ENCODE measurements around the gene SLC6A15. TPM values are rescaled to one million over a fixed set of nuclear protein-coding genes. Genes with fewer than 3 reads are reported as not detected.
A peak's percentile ranks its signal among the peaks of the same experiment; 100 is the strongest.

SLC6A15 gene
- total RNA-seq = under 1 TPM in 1 of 2 donors, not detected in 1; 0.56 TPM
- long read RNA-seq = 0 reads

DNA sequence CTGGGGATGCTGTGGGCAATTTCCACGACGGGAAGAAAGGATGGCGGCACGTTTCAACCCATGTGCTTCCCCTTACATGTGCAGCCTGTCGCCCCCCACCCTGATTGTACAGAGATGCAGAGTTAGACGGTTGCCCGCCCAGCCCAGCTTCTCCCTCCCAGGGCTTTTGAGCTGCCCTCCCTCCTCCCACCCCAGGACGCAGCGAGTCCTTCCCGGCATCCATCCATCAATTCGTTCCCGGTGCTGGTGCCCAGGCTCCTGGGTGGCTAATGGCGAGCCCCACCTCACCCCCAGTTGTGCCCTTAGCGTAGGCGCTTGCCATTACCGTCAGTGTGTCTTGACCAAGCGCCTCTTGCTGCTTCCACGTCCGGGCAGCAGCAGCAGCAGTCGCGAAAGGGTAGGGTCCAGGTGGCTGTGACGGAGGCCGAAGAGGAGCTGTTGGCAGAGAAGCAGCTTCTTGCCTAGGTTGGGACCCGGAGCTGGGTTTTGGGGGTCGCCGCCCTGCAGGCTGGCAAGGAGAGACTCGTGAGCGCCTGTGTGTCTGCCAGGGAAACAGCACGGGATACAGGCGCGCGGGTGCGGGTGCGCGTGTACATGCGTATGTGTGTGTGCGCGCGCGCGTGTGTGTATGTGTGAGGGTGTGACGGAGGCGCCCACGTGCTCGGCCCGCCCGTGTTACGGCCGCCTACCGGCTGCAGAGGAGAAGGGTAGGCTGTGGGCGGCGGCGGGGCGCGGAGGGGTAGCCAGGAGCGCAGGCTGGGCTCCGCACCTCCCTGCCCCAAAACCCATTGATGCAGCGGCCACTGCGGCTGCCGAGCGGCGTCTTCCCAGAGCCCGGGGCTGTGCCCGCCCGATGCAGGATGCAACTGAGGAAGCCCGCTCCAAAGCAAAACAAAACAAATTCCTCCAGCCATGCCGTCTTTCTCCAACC, at the start of gene SLC6A15:
TSS of gene SLC6A15 (minus strand) at position 602 of the 931 bp plus-strand sequence. CDS start 20,679 bp downstream, outside the sequence.
- DNase-seq = no peak
- intact Hi-C loops (cut with DNase I) = no loop called here
- ATAC-seq = peak; percentile 38 to 57

DNA sequence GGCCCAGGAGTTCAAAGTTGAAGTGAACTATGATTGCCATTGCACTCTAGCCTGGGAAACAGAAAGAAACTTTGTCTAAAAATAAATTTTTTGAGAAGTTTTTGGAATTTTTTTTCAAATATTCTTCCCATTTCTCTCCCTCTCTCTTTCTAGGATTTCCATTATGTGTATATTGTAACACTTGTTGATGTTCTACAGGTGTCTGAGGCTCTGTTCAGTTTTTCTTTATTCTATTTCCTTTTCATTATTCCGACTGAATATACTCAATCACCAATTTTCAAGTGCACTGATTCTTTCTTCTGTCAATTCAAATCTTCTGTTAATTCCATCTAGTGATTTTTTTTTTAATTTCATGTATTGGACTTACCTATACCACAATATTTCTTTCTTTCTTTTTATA, 48.3 kb upstream of the SLC6A15 start:
- ATAC-seq = no peak

DNA sequence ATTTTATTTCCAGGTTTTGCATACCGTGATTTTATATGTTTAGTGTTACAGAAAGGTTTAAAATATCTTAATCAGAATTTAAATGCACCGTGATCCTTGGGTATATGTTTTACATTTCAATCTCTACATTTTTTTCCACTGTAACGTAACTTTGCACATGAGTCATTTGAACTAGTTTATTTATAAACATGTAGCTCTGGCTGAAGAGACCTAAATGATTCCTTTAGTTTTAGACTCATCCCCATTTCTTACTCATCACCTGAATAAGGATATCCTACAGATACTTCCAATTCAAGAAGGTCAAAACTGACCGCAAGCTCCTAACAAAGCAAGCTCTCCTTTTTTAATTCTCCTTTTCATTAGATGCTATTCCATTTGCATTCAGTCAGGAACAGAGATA, 42.7 kb upstream of the SLC6A15 start:
- no peak for ATAC-seq
- no peak for DNase-seq
- intact Hi-C loops (cut with DNase I) = no loop called here

More for the DNA sequence above, 48.3 kb upstream of the SLC6A15 start:
- DNase-seq = no peak
- intact Hi-C loops (cut with DNase I) = no loop called here

DNA sequence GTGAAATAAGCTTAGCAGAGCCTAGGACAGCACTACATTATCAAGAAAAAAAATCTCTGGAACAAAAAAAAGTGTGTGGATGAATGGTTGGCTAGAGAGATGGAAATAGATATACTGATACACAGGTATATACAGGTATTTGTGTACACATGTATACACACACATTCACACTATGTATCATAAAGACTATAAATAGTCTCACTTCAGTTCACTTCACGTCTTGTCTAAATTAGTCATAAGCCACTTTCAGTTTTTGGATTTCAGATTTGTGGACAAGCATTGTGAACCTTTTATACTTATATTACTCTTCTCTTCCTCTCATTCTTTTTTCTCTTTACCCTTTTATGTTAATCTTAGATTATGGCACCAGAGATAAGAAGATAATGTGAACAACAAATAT, 41.8 kb upstream of the SLC6A15 start:
- intact Hi-C loops (cut with DNase I) = no loop called here
- ATAC-seq (no peak), DNase-seq (no peak)

DNA sequence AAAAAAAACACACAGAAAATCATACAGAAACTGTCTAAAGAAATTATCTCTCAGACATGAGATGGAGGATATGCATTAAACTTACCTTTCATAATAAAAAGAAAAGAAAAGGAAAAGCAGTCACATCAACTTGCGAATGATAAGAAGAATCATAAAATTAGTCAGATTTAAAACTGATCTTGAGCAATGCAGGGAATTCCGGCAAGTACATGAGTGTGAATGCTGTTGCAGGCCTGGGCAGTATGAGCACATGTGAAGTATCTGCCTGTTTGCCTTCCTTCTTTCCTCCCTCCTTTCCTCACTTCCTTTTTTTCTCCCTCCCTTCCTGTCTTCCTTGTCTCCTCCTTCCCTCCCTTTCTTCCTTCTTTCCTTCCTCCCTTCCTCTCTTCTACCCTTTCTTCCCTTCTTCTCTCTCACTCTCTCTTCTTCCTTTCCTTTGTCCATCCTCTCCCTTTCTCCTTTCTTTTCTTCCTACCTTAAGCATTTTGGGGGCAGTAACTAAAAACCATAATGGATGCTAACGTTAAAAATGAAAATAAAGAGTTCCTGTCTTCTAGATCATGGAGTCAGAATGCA, 38.5 kb upstream of the SLC6A15 start:
- DNase-seq (no peak), ATAC-seq (no peak)
- intact Hi-C loops (cut with DNase I) = no loop called here

DNA sequence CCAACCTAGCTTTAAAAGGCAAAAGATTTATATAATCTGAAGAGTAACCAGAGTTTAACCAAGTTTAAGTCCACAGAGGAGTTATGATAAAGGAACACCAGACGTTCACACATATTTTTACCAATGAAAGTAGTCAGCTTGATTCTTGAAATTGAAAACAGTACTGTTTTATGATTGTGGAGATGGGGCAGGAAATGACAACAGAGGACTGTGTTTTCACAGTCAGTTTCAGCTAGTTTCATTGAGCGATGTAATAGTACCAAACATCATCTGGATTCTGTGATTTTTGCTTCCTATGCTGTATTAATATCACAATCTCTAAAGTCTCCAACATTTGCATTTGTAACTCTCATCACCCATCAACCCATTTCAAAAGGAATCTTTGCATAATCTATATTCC, 34.2 kb upstream of the SLC6A15 start:
- DNase-seq (no peak), ATAC-seq (no peak)
- intact Hi-C loops (cut with DNase I) = no loop called here

DNA sequence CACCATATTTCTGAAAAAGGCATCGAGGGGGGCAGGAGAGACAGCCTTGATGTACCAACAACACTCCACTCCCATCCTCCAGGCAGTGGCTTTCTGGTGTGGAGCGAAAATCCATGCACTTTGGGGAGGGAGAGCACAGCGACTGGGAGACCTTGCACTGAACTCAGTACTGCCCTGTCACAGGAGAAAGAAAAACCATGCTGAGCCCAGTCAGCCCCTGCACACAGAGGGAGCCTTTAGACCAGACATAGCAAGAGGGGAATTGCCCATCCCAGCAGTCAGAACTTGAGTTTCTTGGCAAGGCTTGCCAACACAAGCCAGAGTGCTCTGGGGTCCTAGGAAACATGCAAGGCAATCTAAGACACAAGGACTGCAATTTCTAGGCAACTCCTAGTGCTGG, 24.8 kb upstream of the SLC6A15 start:
- intact Hi-C loops (cut with DNase I) = no loop called here
- ATAC-seq (no peak), DNase-seq (no peak)

DNA sequence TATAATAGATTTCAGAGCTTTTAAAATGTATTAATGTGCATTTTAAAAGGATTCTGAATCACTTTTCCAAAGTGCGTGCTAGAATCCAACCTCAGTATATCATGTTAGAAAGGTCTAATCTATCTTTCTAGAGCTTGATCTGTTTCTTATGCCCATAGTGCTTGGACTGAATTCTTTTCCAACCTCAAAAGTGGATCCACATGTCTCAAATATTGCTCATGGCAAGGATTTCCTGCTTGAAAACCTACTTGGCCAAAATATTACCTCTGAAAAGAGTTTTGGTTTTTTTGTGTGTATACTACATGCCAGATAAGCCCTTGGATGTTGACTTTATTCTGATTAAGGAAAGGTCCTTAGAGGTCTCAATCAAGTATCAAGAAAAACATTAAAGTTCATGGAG, 16.9 kb upstream of the SLC6A15 start:
- intact Hi-C loops (cut with DNase I) = no loop called here
- ATAC-seq (no peak), DNase-seq (no peak)

DNA sequence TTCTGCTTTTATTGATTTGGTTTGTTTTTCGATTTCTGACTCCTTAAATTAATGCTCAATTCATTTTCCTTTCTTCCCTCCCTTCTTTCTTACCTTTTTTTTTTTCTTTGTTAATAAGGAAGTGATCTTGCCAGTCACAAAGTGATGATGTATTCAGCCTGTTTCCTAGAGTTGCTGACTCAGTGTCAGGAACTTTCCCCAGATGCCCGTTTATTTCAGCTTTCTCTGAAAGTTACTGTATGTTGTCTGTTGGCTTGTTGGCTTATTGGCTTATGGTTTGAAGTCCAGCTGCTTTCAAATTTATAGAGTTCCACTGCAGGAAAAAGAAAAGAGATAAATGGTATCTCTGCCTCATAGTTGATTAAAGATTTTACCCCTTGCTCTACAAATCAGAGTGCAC, 12.4 kb upstream of the SLC6A15 start:
- intact Hi-C loops (cut with DNase I) = no loop called here
- ATAC-seq (no peak), DNase-seq (no peak)

DNA sequence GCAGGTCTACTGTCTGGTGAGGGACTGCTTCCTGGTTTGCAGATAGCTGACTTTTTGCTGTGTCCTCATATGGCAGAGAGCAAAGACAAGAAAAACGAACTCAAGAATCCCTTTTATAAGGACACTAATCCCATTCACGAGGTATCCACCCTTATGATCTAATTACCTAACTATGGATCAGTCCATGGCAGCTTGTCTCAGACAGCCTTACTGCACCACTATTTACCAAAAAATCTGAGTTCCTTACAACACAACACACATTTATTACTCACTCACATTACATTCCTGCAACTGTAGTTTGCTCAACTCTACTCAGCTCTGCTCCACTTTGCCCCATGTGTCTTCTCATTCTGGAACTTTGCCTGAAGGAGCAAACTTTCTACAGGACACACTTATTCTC, 10.1 kb upstream of the SLC6A15 start:
- ATAC-seq (no peak), DNase-seq (no peak)
- intact Hi-C loops (cut with DNase I) = no loop called here

DNA sequence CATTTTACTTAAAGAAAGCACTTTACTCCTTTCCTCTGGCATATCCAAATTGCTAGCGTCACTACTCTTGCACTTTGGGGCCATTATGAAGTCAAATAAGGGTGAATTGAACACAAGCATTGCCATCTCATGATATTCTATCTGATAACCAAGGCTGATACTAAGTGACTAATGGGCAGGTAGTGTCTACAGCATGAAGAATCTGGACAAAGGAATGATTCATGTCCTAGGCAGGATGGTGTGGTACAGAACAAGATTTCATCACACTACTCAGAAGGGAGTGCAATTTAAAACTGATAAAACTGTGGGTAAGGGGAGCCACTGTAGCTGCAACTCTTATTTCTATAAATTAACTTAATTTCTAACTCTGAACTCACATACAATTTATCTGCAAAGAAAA, 7.7 kb upstream of the SLC6A15 start:
- no peak for ATAC-seq
- DNase-seq = no peak
- intact Hi-C loops (cut with DNase I) = no loop called here

DNA sequence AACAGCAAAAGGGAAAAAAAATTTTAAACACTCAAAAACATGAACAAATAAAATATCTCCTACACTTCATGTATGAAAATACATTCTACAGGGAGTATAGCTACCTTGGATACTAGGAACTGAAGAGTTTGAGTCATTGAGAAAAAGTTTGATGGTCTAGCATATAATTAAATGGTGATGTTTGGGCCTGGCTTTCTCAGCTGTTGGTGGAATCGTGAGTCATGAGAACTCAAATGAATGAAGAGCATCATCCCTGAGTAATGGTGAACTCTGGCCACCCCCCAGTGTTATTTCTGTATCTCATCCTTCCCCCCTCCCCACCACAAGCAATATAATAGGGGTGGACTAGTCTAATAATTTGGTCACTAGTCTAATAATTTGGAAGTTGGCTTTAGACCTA, 6.7 kb upstream of the SLC6A15 start:
- DNase-seq (no peak), ATAC-seq (no peak)
- intact Hi-C loops (cut with DNase I) = no loop called here

DNA sequence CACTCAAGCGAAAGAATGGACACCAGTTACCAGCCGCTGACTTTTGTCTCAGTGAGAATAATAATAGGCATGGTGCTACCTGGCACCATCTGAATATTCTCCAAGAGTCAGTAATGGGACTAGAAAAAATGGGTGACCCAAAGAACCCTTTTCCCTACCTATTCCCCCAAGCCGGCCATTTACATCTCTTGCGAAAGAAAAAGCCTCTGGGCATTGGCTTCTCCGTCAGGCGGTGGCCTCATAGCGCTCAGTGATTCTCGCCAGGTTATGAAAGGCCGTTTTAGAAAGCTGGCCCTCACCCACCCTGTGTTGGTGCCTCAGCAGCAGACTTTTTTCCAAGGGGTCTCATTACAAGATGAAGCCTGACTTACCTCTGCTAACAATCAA, 523 bp upstream of the SLC6A15 start:
- no peak for ATAC-seq
- intact Hi-C loops (cut with DNase I) = no loop called here

DNA sequence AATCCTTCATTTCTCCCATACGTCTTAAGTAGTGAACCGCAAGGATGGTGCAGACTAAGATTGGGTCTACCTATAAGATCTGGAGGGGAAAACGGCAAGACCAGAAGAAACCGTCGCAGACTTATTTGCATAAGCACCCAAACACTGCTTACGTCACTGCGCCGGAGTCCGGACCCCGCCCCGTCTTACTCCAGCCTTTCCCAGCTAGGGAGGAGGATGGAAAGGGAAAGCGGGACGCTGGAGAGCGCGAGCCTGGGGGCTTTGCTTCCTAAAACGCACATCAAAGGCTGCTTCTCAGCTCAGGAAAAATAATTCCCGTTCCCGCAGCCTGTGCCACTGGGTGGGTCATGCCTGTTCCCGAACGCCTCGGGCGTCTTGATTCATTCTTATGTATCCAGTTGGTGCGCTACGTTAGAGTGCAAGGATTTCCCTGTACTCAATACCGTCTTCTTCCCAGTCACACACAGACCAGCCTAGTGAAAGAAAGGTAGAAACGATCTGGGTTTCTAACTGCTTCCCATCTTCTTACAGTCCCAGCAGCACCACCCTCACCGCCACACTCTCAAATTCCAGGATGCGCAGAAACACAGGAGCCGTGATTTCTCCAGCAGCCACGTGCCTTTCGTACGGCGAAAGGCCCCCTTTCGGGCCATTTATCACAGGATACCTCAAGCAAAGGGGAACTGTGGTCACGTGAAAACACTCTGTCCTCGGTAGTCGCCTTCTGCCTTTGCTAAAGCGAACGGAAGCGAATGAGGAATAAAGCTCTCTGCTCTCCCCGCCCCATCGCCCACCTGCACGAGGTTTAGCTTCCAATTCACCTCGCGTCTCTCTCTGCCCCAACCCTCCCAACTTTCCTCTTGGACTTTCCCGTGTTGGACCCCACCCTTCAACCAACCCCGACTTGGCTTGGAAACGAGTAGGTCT, 1.1 kb downstream of the SLC6A15 start:
- intact Hi-C loops (cut with DNase I) = no loop called here
- peak; percentile 38 to 75 for ATAC-seq
- DNase-seq = no peak

More for the DNA sequence above, 523 bp upstream of the SLC6A15 start:
- no peak for DNase-seq

DNA sequence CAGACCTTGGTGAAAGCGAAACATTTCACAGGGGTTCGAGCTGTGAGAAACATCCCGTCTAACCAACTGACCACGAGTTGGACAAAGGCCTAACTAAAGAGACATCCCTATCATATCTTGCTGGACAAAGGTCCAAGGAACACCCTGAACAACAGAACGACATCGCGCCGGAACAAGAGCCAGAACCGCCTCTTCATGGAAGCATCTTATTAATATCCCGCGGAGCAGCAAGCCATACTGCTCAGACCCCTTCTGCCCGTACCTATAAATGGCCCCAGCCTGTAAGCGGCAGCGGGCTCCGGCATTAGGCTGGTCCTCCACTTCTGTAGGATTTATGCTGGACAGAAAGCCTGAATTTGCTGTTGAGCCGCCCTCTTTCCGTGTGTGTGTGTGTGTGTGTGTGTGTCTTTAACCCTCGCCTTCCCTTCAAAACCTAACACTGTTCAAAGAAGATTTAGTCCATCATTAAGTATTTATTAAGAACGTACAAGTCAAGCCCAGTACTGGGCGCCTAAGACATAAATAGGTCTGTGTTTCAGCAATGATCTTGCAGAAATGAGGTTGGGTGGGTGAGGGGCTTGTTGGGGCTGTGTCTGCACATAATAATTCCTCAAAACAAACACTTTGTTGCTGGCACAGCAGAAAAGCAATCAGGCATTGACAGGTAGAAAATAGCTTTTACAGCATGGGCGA, 1.9 kb downstream of the SLC6A15 start:
- no peak for ATAC-seq
- DNase-seq = no peak
- intact Hi-C loops (cut with DNase I) = no loop called here

DNA sequence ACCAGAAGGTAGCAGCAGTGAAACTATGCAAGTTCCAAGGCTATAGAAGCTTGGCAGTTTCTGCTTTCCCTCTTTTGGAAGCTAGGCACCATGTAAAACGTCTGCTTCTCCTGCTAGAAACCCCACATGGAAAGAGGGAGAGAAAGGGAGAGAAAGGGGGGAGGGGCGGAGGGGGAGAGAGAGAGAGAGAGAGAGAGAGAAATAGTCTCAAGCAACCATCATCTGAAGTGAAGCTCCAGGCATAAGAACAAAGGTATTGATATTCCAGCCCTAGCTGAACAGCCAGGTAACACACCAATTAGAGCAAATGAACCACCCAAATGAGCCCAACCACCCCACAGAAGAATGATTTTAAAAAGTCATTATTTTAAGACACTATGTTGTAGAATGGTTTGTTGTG, 8.5 kb downstream of the SLC6A15 start:
- no peak for DNase-seq
- no peak for ATAC-seq

DNA sequence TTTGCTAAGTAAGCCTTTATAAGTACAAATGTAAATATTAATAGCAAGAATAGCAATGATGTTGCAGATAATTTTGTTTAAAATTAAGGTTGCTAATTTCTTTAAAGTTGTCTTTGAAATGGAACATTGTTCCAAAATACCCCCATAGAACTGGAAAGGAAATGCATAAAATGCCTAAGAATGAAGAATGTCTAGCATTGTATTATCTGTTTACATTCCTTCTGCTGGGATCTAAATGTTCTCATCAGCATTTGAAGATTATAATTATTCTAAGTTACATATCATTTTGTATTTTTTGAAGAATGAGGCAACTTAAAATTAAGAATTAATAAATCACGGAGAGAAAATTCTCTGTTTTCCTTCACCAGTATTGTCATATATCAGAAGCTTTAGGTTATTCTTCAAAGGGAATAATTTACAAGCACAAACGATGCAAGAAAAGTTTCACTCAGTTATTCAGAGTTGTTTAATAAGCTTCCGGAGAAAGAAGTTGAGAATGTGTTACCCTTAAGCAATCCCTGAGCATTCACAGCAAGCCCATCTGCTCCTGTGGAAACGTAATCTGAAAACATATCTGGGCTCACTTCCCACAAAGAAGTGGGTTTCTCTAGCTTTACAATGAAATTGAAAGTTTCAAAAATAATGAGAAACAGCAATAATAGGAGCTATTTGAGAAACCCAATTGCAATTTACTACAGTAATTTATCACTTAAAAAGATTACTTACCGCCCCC, 21.3 kb downstream of the SLC6A15 start:
- DNase-seq = no peak
- ATAC-seq = no peak
- intact Hi-C loops (cut with DNase I) = no loop called here

More for the DNA sequence above, 8.5 kb downstream of the SLC6A15 start:
- intact Hi-C loops (cut with DNase I) = no loop called here

DNA sequence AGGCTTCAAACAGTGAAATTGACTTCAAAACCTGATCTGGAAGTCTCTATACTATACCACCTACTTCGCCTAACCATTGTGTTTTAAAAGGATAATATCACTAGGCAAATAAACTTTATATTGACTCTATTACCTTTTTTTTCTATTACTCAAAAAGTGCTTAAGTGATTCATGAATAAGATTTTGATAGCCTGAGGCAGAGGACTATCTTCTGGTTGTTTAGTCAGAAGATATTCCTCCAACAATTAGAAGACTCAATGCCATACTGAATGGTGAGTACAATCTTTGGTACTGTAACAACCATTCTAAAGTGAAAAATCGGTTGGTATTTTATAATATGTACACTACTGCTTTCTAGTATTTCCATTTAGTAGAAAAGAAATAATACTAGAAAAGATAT, 22.8 kb downstream of the SLC6A15 start:
- no peak for DNase-seq
- intact Hi-C loops (cut with DNase I) = no loop called here
- no peak for ATAC-seq

DNA sequence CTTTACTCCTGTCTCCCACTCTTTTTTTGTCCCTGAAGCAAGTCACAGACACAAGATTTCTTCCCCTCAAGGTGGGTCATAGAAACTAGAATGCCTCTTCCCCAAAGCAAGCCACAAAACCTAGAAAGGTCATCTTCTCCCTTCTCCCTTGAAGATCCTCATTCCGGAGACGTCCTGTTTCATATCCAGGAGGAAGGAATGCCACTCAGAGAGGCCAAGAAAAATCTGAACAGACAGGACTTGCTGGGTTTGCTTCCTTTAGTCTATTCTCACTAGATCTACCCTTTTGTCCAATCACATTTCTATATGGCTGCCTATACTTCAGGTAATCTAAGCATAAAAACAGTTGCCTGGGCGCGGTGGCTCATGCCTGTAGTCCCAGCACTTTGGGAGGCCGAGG, 23.7 kb downstream of the SLC6A15 start:
- intact Hi-C loops (cut with DNase I) = no loop called here
- DNase-seq (no peak), ATAC-seq (no peak)

Data from left cardiac atrium (tissue), 4 donors.